Heart left ventricle (tissue), 13 donors: ENCODE results near the gene PARP15.

Source experiments
- POLR2A ChIP-seq, 2 donors: fragments of 450-650 bp; IDR thresholded peaks; one replicate each; pipeline ENCODE4 v1.6.1; 2017; ENCODE audit warnings: antibody characterized with exemption in 2 of 2, mild to moderate bottlenecking in 2 of 2, moderate library complexity in 2 of 2
- TF ChIP-seq, protein P1 (sequence below), 12 donors: fragments of 200-600 bp; sonication (generic) in 4 of 12; IDR thresholded peaks; one replicate each; pipeline versions ENCODE4 v1.5.0 to v1.8.0; 2018 to 2022; ENCODE audit warnings: antibody characterized with exemption in 12 of 12, mild to moderate bottlenecking in 5 of 12
- donor health status: ischemic (EF 13 %, LVEDD 7.1; RV severe dilation, severe dysfunction).
- donor health status: DM: no; HTN: yes; CAD: no.
- donor health status: DM: no; HTN: no; CAD: no.
- donor health status: ischemic (EF 25% LVEDD 6.9; RV normal size, moderate dysfunction).
- donor health status: ischemic (EF 25% LVEDD 5.7; RV mildly dilated, moderate dysfunction).
- donor health status: ischemic (EF 35%, LVEDD 5.7; RV mildly dilated, moderate dysfunction).
- donor health status: nonischemic (EF 11% LVEDD 7.7; RV severe dilation, severe dysfunction).
- donor health status: DM: yes; HTN: yes; CAD: no.
- donor health status: PGD.
- donor health status: ischemic (EF 29% LVEDD 5.4; RV normal size, mild dysfunction).
- donor health status: nonischemic (EF 23%, LVEDD 6.1; RV moderate dilation, normal function).

DNA sequence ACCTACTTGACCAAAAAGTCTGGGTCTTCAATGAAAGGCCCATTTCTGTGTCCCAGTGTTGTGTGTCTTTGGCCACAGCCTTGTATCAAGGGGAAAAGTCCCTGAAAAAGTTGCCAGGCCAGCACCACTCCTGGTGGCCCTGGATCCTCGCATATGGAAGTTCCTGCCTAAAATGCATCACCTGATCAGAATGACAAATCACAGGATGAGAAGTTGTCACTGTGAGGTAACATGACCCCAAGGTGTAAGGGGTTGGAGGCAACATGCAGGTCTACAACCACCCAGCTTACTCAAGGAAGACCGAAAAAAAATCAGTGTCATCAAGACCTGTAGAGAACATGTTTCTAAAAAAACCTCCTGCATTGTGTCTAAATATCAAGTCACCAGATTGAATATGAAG, 25.6 kb downstream of the PARP15 start:
- TF ChIP-seq, protein P1, sequence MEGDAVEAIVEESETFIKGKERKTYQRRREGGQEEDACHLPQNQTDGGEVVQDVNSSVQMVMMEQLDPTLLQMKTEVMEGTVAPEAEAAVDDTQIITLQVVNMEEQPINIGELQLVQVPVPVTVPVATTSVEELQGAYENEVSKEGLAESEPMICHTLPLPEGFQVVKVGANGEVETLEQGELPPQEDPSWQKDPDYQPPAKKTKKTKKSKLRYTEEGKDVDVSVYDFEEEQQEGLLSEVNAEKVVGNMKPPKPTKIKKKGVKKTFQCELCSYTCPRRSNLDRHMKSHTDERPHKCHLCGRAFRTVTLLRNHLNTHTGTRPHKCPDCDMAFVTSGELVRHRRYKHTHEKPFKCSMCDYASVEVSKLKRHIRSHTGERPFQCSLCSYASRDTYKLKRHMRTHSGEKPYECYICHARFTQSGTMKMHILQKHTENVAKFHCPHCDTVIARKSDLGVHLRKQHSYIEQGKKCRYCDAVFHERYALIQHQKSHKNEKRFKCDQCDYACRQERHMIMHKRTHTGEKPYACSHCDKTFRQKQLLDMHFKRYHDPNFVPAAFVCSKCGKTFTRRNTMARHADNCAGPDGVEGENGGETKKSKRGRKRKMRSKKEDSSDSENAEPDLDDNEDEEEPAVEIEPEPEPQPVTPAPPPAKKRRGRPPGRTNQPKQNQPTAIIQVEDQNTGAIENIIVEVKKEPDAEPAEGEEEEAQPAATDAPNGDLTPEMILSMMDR (IDR thresholded peaks at IDR 0.05) = no peak
- TF ChIP-seq POLR2A (IDR thresholded peaks at IDR 0.05) = no peak
